Measurements from ENCODE around the gene HIVEP3.

HIVEP3 gene

DNA sequence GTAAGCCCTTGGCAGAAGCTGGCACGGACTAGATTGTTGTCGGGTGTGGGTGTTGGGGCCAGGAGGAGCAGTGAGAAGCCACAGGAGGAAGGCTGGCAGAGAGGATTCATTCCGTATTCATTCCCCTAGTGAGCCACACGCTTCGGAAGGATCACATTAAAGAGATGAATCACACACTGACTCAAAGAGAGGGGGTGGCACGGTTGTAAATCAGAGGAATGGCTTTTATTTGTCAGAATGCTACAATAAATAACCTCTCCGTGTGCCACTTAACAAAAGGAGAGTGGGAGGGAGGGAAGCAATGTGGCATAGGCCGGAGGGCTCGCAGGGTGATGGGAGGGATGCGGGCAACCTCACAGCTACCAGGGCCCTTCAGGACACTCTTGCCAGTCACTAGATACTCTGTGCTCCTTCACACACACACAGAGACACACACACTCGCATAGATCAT, 135.5 kb downstream of the HIVEP3 start (continued):
- TF ChIP-seq, protein P1, sequence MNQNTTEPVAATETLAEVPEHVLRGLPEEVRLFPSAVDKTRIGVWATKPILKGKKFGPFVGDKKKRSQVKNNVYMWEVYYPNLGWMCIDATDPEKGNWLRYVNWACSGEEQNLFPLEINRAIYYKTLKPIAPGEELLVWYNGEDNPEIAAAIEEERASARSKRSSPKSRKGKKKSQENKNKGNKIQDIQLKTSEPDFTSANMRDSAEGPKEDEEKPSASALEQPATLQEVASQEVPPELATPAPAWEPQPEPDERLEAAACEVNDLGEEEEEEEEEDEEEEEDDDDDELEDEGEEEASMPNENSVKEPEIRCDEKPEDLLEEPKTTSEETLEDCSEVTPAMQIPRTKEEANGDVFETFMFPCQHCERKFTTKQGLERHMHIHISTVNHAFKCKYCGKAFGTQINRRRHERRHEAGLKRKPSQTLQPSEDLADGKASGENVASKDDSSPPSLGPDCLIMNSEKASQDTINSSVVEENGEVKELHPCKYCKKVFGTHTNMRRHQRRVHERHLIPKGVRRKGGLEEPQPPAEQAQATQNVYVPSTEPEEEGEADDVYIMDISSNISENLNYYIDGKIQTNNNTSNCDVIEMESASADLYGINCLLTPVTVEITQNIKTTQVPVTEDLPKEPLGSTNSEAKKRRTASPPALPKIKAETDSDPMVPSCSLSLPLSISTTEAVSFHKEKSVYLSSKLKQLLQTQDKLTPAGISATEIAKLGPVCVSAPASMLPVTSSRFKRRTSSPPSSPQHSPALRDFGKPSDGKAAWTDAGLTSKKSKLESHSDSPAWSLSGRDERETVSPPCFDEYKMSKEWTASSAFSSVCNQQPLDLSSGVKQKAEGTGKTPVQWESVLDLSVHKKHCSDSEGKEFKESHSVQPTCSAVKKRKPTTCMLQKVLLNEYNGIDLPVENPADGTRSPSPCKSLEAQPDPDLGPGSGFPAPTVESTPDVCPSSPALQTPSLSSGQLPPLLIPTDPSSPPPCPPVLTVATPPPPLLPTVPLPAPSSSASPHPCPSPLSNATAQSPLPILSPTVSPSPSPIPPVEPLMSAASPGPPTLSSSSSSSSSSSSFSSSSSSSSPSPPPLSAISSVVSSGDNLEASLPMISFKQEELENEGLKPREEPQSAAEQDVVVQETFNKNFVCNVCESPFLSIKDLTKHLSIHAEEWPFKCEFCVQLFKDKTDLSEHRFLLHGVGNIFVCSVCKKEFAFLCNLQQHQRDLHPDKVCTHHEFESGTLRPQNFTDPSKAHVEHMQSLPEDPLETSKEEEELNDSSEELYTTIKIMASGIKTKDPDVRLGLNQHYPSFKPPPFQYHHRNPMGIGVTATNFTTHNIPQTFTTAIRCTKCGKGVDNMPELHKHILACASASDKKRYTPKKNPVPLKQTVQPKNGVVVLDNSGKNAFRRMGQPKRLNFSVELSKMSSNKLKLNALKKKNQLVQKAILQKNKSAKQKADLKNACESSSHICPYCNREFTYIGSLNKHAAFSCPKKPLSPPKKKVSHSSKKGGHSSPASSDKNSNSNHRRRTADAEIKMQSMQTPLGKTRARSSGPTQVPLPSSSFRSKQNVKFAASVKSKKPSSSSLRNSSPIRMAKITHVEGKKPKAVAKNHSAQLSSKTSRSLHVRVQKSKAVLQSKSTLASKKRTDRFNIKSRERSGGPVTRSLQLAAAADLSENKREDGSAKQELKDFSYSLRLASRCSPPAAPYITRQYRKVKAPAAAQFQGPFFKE (tag by site-specific recombination; IDR thresholded peaks at IDR 0.05; ENCODE audit: borderline replicate concordance), result no peak
- TF ChIP-seq ZNF514 (tag by site-specific recombination; IDR thresholded peaks at IDR 0.05), result no peak
- 0 out of 2 replicates have a peak, but pooled peaks have one; percentile 26 for TF ChIP-seq ZBTB1 (tag by site-specific recombination; IDR thresholded peaks at IDR 0.05)
- TF ChIP-seq REPIN1 (tag by site-specific recombination; IDR thresholded peaks at IDR 0.05; ENCODE audit: low read depth), result no peak
- no peak for TF ChIP-seq ZNF112 (tag by site-specific recombination; IDR thresholded peaks at IDR 0.05)
- TF ChIP-seq ZNF132 (tag by site-specific recombination; IDR thresholded peaks at IDR 0.05; ENCODE audit: borderline replicate concordance), result no peak
- peak; percentile 88 for TF ChIP-seq ZNF324 (tag by site-specific recombination; IDR thresholded peaks at IDR 0.05)
- TF ChIP-seq IKZF3 (tag by site-specific recombination; IDR thresholded peaks at IDR 0.05), result no peak
- TF ChIP-seq, protein P2, sequence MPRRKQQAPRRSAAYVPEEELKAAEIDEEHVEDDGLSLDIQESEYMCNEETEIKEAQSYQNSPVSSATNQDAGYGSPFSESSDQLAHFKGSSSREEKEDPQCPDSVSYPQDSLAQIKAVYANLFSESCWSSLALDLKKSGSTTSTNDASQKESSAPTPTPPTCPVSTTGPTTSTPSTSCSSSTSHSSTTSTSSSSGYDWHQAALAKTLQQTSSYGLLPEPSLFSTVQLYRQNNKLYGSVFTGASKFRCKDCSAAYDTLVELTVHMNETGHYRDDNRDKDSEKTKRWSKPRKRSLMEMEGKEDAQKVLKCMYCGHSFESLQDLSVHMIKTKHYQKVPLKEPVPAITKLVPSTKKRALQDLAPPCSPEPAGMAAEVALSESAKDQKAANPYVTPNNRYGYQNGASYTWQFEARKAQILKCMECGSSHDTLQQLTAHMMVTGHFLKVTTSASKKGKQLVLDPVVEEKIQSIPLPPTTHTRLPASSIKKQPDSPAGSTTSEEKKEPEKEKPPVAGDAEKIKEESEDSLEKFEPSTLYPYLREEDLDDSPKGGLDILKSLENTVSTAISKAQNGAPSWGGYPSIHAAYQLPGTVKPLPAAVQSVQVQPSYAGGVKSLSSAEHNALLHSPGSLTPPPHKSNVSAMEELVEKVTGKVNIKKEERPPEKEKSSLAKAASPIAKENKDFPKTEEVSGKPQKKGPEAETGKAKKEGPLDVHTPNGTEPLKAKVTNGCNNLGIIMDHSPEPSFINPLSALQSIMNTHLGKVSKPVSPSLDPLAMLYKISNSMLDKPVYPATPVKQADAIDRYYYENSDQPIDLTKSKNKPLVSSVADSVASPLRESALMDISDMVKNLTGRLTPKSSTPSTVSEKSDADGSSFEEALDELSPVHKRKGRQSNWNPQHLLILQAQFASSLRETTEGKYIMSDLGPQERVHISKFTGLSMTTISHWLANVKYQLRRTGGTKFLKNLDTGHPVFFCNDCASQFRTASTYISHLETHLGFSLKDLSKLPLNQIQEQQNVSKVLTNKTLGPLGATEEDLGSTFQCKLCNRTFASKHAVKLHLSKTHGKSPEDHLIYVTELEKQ (tag by site-specific recombination; IDR thresholded peaks at IDR 0.05; ENCODE audit: borderline replicate concordance), result peak; percentile 98
- TF ChIP-seq, protein P3, sequence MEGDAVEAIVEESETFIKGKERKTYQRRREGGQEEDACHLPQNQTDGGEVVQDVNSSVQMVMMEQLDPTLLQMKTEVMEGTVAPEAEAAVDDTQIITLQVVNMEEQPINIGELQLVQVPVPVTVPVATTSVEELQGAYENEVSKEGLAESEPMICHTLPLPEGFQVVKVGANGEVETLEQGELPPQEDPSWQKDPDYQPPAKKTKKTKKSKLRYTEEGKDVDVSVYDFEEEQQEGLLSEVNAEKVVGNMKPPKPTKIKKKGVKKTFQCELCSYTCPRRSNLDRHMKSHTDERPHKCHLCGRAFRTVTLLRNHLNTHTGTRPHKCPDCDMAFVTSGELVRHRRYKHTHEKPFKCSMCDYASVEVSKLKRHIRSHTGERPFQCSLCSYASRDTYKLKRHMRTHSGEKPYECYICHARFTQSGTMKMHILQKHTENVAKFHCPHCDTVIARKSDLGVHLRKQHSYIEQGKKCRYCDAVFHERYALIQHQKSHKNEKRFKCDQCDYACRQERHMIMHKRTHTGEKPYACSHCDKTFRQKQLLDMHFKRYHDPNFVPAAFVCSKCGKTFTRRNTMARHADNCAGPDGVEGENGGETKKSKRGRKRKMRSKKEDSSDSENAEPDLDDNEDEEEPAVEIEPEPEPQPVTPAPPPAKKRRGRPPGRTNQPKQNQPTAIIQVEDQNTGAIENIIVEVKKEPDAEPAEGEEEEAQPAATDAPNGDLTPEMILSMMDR (tag by site-specific recombination; IDR thresholded peaks at IDR 0.05), result no peak
- no peak for TF ChIP-seq ZNF791 (tag by site-specific recombination; IDR thresholded peaks at IDR 0.05)
- TF ChIP-seq ZBTB7A (tag by site-specific recombination; IDR thresholded peaks at IDR 0.05; ENCODE audit: low read depth), result no peak
- no peak for TF ChIP-seq ZNF701 (tag by site-specific recombination; IDR thresholded peaks at IDR 0.05)
- TF ChIP-seq, protein P4, sequence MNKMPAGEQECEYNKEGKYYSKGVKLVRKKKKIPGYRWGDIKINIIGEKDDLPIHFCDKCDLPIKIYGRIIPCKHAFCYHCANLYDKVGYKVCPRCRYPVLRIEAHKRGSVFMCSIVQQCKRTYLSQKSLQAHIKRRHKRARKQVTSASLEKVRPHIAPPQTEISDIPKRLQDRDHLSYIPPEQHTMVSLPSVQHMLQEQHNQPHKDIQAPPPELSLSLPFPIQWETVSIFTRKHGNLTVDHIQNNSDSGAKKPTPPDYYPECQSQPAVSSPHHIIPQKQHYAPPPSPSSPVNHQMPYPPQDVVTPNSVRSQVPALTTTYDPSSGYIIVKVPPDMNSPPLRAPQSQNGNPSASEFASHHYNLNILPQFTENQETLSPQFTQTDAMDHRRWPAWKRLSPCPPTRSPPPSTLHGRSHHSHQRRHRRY (tag by site-specific recombination; IDR thresholded peaks at IDR 0.05), result no peak
- TF ChIP-seq, protein P5, sequence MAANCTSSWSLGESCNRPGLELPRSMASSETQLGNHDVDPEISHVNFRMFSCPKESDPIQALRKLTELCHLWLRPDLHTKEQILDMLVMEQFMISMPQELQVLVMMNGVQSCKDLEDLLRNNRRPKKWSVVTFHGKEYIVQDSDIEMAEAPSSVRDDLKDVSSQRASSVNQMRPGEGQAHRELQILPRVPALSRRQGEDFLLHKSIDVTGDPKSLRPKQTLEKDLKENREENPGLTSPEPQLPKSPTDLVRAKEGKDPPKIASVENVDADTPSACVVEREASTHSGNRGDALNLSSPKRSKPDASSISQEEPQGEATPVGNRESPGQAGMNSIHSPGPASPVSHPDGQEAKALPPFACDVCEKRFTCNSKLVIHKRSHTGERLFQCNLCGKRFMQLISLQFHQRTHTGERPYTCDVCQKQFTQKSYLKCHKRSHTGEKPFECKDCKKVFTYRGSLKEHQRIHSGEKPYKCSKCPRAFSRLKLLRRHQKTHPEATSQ (tag by site-specific recombination; IDR thresholded peaks at IDR 0.05), result no peak
- TF ChIP-seq ZFP41 (tag by site-specific recombination; IDR thresholded peaks at IDR 0.05; ENCODE audit: borderline replicate concordance), result no peak
- no peak for TF ChIP-seq ZFP3 (tag by site-specific recombination; IDR thresholded peaks at IDR 0.05; ENCODE audit: low read depth)
- TF ChIP-seq ZIC2 (tag by site-specific recombination; IDR thresholded peaks at IDR 0.05), result peak; percentile 51; the same call in 1 of the 2 replicates
- no peak for TF ChIP-seq ZNF785 (tag by site-specific recombination; IDR thresholded peaks at IDR 0.05)
- TF ChIP-seq ZNF114 (tag by site-specific recombination; IDR thresholded peaks at IDR 0.05), result no peak
- peak; percentile 82; the same call in 1 of the 2 replicates for TF ChIP-seq ZNF391 (tag by site-specific recombination; IDR thresholded peaks at IDR 0.05; ENCODE audit: borderline replicate concordance, low read depth)
- TF ChIP-seq WT1 (tag by site-specific recombination; IDR thresholded peaks at IDR 0.05), result peak; percentile 93
- TF ChIP-seq ZBTB8A (tag by site-specific recombination; IDR thresholded peaks at IDR 0.05), result 0 out of 2 replicates have a peak, but pooled peaks have one; percentile 40
- TF ChIP-seq ZNF2 (tag by site-specific recombination; IDR thresholded peaks at IDR 0.05), result peak; percentile 71; the same call in 1 of the 2 replicates
- no peak for TF ChIP-seq ZNF157 (tag by site-specific recombination; IDR thresholded peaks at IDR 0.05)
- no peak for TF ChIP-seq ZNF292 (tag by site-specific recombination; IDR thresholded peaks at IDR 0.05; ENCODE audit: borderline replicate concordance, low read depth)

All from HEK293 (cell line).